HG03060 (cell line): ENCODE measurements around the gene EIF4EBP2.

Experiments used
- ATAC-seq: cut with Tn5 transposase; IDR thresholded peaks from one replicate; pipeline ENCODE4 v1.9.1; 2021; ENCODE audit warnings: low read depth, moderate number of reproducible peaks; ENCODE audit not compliant: unreplicated experiment

EIF4EBP2 gene

DNA sequence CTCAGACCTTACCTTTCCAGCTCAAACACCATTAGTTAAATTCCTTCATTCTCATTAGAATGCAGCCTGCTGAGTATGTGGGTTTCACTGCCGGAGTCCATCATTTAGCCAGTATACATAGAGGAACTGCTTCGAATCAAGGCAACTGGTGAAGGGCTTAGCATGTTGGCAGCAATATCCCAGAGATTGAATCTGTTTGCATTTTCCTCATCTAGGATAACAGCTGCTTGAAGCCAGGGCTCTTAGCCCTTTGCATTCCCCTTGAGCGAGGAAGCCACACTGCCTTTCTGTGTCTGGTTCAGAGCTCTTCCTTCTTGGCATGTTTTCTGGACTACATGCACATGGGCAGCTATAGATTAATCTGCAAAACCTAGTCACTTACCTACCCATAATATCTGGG, 22.9 kb downstream of the EIF4EBP2 start:
- no peak for ATAC-seq

GRCh38 chr10:70430493-70431445, 26.8 kb downstream of the EIF4EBP2 start:
- no peak for ATAC-seq

GRCh38 chr10:70432101-70432500, 28.2 kb downstream of the EIF4EBP2 start:
- ATAC-seq, result no peak

DNA sequence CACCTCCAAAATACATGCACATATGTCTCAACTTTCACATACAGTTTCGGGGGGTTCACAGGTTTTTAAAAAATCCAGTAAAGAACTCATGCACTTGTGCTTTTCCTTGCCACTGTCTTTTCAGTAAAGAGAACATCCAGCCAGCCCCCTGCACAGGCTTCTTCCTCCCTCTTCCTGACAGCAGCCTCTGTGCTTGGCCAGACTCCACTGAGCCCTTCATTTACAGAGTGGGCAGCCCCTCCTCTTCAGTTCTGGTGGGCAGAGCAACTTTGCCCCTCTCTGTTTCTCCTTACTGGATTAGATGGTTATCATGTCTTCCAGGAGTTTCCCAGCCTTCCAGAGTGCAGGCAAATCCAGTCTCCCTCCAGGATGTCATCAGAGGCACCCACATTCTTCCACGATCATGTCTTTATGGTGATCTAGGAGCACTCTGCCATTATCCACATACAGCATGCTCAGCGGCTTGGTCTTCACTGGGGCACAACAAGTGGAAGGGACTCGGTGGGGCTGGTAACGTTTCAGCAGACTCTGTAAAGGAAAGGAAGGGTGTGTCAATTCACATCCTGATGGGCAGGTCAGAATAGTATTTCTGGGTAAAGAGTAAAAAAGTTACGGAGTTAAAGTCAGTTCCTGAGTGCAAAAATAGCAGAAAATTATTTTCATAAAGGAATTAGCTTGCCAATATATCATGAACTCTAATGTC, 28.8 kb downstream of the EIF4EBP2 start:
- no peak for ATAC-seq

GRCh38 chr10:70433581-70434280, 29.8 kb downstream of the EIF4EBP2 start:
- ATAC-seq, result no peak

DNA sequence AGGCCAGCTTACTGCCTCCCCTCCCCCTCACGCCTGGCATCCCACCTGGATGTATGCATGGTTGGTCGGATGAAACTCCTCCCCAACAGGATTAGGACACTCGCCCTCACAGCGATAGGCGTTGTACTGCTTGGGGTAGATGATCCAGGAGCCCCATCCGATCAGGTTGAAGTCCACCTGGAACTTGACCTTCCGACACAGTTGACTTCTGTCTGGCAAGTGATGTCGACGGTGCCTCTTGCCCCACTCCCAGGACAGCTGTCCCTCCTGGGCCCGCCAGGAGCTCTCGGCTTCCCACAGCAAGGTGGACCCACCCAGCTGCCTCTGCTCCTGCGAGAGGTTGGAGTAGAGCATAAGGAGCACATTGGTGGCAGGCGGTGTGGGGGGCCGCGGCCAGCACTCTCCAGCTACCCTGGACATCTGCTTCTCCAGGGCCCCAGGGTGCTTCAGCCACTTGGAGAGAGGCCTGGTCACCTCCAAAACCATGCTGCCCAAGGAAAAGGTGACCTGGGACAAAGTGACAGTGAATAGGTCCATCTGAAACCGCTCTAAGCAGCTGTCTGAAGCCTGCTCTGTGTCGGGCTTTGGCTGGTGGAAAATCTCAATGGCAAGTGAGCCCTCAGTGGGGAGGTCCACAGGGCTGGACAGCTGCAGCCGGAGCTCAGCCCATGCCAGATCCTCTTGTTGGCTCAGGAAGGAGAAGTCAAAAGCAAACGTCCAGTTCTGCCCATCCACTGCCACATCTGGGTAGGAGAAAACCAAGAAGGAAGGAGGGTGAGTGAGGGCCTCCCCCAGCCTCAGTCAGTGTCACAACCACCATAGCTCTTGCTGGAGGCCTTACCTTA, 31.5 kb downstream of the EIF4EBP2 start:
- no peak for ATAC-seq

- no peak for ATAC-seq
Observed at GRCh38 chr10:70437721-70438120, 33.8 kb downstream of the EIF4EBP2 start.

- no peak for ATAC-seq
Observed at GRCh38 chr10:70440296-70441160, 36.6 kb downstream of the EIF4EBP2 start.

- no peak for ATAC-seq
Observed at GRCh38 chr10:70441161-70441894, 37.4 kb downstream of the EIF4EBP2 start, which contains the start of gene NODAL. TSS of gene NODAL (minus strand) at chr10:70441681. CDS start at chr10:70441667, 14 bp downstream.

- ATAC-seq, result no peak
Observed at GRCh38 chr10:70441895-70442309, 38.0 kb downstream of the EIF4EBP2 start.

DNA sequence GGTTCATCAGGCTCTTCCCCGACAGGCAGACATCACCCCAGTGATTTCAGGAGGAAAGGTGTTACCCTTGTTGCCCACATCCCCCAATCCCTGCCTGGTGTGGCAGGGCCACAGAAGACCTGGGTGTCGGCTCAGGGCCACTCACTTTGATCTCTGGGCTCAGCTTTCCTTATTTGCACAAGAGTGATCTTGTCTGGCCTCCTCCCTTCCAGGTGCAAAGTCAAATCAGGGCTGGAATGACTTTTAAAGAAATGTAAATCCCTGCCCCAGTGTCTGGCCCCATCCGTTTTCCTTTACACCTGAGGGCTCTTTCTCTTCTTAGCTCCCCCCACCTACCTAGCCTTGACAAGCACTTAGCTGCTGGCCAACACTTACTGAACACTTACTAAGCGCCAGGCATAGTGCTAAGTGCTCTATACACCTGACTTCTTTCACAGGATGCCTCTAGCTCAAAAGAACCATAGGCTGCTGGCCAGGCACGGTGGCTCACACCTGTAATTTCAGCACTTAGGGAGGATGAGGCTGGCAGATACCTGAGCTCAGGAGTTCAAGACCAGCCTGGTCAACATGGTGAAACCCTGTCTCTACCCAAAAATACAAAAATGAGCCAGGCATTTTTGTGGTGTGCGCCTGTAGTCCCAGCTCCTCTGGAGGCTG, 38.5 kb downstream of the EIF4EBP2 start:
- no peak for ATAC-seq

DNA sequence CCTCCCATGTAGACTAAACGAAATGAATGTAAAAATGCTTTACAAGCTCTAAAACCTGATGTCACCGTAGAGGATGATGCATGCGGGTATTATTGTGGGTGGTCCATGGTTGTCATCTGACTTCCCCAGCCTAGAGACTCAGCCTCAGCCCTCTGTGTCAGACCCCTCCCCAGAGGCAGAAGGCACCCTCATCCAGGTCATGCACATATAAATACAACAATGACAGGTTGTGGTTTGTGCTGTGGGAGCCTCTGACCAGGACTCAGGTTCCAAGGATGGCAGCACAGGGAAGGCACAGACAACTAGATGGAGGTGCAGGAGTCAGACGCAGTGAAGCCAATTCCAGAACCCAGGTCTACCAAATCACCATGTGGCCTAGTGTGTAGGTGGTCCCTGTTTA, 40.8 kb downstream of the EIF4EBP2 start:
- no peak for ATAC-seq

GRCh38 chr10:70445718-70446657, 42.0 kb downstream of the EIF4EBP2 start:
- ATAC-seq, result no peak

- no peak for ATAC-seq
Observed at GRCh38 chr10:70448236-70448635, 44.3 kb downstream of the EIF4EBP2 start.

DNA sequence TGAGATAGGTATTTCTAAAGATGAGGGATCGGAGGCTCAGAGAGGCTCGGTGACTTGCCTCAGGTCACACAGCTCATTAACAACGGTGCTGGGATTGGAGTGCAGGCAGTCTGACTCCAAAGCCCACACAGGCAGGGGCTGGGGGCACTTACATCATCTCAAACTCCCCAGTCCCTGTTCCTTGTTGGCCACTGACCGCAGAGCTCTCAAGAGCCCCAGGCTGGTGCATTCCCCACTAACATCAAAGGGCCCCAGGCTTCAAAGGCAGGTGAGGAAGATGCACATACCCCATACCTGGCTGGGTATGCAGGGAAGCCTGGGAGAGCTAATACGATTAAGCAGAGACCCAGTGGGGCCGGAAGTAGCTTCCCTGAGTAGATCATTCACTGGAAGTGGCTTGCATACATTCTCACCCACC, 51.3 kb downstream of the EIF4EBP2 start:
- ATAC-seq, result no peak

DNA sequence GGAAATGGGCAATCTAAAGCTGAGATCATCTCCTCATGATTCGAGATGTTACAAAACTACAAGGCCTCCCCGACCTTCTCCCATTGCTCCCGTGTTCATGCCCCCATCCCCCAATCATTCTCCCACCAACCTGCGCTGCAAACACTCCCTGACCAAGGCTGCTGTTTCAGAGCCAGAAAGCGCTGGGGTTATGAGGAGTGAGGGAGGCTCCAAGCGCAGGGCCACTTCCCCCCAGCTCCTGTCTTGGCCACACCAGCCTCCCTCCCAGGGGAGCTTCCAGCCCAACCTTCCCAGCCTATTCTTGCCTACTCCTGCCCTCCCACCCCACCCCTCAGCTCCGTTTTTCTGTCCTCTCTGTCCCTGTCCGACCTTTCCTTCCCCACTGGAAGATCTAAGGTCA, 52.2 kb downstream of the EIF4EBP2 start:
- no peak for ATAC-seq

- ATAC-seq, result no peak
Observed at GRCh38 chr10:70457759-70458305, 53.9 kb downstream of the EIF4EBP2 start.
